Ovary (tissue), 9 donors: ENCODE data around the gene WDR7. TPM values are rescaled to one million over a fixed set of nuclear protein-coding genes. Genes with fewer than 3 reads are reported as not detected.
A peak's percentile ranks its signal among the peaks of the same experiment; 100 is the strongest.
"Not testable (repeated sequence)": the region's sequence is repeated elsewhere in the genome, so short reads cannot be mapped to it uniquely, and the experiment has no call there.

Source experiments
- DNase-seq, 5 donors: peaks; one replicate each; pipeline ENCODE4 v3.0.0-alpha.2; 2019 to 2020
- H3K27ac ChIP-seq, 2 donors: fragments of 200-600 bp; one replicate each; pipeline versions ENCODE4 v1.5.1 to v1.8.0; 2019 to 2022
- H3K27me3 ChIP-seq: fragments of 200-600 bp; one replicate; pipeline ENCODE4 v1.8.0; 2022
- H3K36me3 ChIP-seq: fragments of 200-600 bp; sonication (generic); one replicate; pipeline ENCODE4 v1.5.1; 2019
- H3K4me1 ChIP-seq: one replicate; pipeline ENCODE4 v1.8.1; 2013; ENCODE audit warnings: mild to moderate bottlenecking, moderate library complexity; ENCODE audit not compliant: insufficient read depth
- H3K4me3 ChIP-seq: fragments of 200-600 bp; sonication (generic); one replicate; pipeline ENCODE4 v1.5.1; 2017
- H3K9me3 ChIP-seq, 2 donors: fragments of 200-600 bp in 1 of 2; sonication (generic) in 1 of 2; one replicate each; pipeline versions ENCODE4 v1.5.1 to v1.8.1; 2013 to 2019; ENCODE audit warnings: mild to moderate bottlenecking in 1 of 2, moderate library complexity in 1 of 2
- CTCF ChIP-seq, 3 donors: fragments of 450-650 bp in 2 of 3; fragments of 200-600 bp in 1 of 3; IDR thresholded peaks; one replicate each; pipeline versions ENCODE4 v1.5.1 to v1.8.0; 2016 to 2022; ENCODE audit warnings: antibody characterized with exemption in 3 of 3, mild to moderate bottlenecking in 1 of 3
- EP300 ChIP-seq: sonication (generic); formaldehyde crosslinking; IDR thresholded peaks from one replicate; pipeline ENCODE4 v1.6.1; 2017; ENCODE audit warnings: antibody characterized with exemption
- POLR2A ChIP-seq: fragments of 450-650 bp; IDR thresholded peaks from one replicate; pipeline ENCODE4 v1.6.1; 2017; ENCODE audit warnings: antibody characterized with exemption, mild to moderate bottlenecking, moderate library complexity
- WGBS, 3 donors: extraction: QIAGEN DNeasy Blood & Tissue Kit in 1 of 3; methylation state at CpG; one replicate each; pipeline versions ENCODE4 v1.1.5 to v1.1.7; 2013 to 2017; 5-methylcytosine and 5-hydroxymethylcytosine counted together
- intact Hi-C, 4 donors: fragments of 100-400 bp; cut with DNase I; formaldehyde crosslinking; loops; one replicate each; pipeline versions ENCODE4 v1.11.0 to v1.15.1; 2022 to 2023
- polyA plus RNA-seq, 2 donors: library from polyadenylated mRNA; stranded (reverse); fragments of 200-250 nt in 1 of 2; fragments of 350-450 nt in 1 of 2; fragmentation: Illumina TruSeq in 1 of 2; extraction: RNeasy Lipid Tissue Mini Kit (QIAGEN cat#74804) in 1 of 2; gene quantifications; one replicate each; pipeline ENCODE4 v1.2.3, GENCODE V29; 2013 to 2014
- total RNA-seq, 7 donors: library from RNA; depleted of rRNA in 2 of 7; stranded (reverse); fragments of >200 nt in 2 of 7; fragmentation: NEBNext Ultra II Directional in 3 of 7; extraction: Animal tissue kit (Norgen Biotek cat#: 25700) in 3 of 7; gene quantifications; one replicate each; pipeline versions ENCODE4 v1.1.0 to v1.2.4, GENCODE V29; 2016 to 2023
- donor health status: DM: no; HTN: no; CAD: no; lungs with moderate emphysema.
- donor health status: DM: no; HTN: no; CAD: no.
- donor health status: Bipolar disorder and iron deficiency.
- donor health status: DM: yes; HTN: yes; CAD: no.
- donor health status: DM: no; HTN: no; CAD: no.
- donor health status: DM: yes; HTN: yes; CAD: no.

WDR7 gene
- total and polyA plus RNA-seq, 9 donors: 4.8 to 29.1 (median 24.7) TPM

GRCh38 chr18:56651771-56652092 is 573 bp downstream of the WDR7 start:
- peak overlapping the region; percentile 89 for H3K4me3 ChIP-seq
- TF ChIP-seq POLR2A: no peak
- TF ChIP-seq CTCF (IDR thresholded peaks at IDR 0.05): no peak
- intact Hi-C loops: no loop called here
- H3K27ac ChIP-seq: peak overlapping the region in 1 of 2 donors; percentile 53
- H3K27me3 ChIP-seq: no peaks in the 10 kb centered on the region
- H3K9me3 ChIP-seq: no peaks in the 10 kb centered on the region
- 3 to 6% (median 4%) methylated on average over 5 of the region's 5 CpGs for WGBS, 3 donors
- H3K36me3 ChIP-seq: no peaks in the 10 kb centered on the region
- peaks cover 2% of the 10 kb centered on the region for H3K4me1 ChIP-seq
- no peak for DNase-seq

- H3K36me3 ChIP-seq: no peaks in the 10 kb centered on the region
- 74 to 80% (median 78%) methylated on average over 4 of the region's 4 CpGs for WGBS, 3 donors
- TF ChIP-seq POLR2A (no peak), EP300 (no peak), CTCF (IDR thresholded peaks at IDR 0.05) (no peak)
- no peaks in the 10 kb centered on the region for H3K9me3 ChIP-seq
- no peak overlapping the region for H3K4me3 ChIP-seq
- no peaks in the 10 kb centered on the region for H3K27me3 ChIP-seq
- DNase-seq: no peak
- no peak overlapping the region for H3K27ac ChIP-seq
- peaks cover 2% of the 10 kb centered on the region for H3K4me1 ChIP-seq
- intact Hi-C loops: no loop called here
Measured at GRCh38 chr18:56652802-56653201, 1.6 kb downstream of the WDR7 start.

- intact Hi-C loops, H3K27me3 ChIP-seq, DNase-seq, H3K36me3 ChIP-seq, H3K27ac ChIP-seq, H3K4me1 ChIP-seq, H3K9me3 ChIP-seq, H3K4me3 ChIP-seq: not testable (repeated sequence)
- 93 to 98% (median 98%) methylated on average over 7 of the region's 7 CpGs for WGBS, 3 donors
Measured at GRCh38 chr18:56654280-56654679, 3.1 kb downstream of the WDR7 start.

GRCh38 chr18:56658261-56658660 is 7.1 kb downstream of the WDR7 start:
- DNase-seq: no peak
- Histone ChIP-seq H3K27me3 (no peaks in the 10 kb centered on the region), H3K4me1 (no peaks in the 10 kb centered on the region), H3K27ac (no peak overlapping the region), H3K9me3 (no peaks in the 10 kb centered on the region), H3K4me3 (no peak overlapping the region), H3K36me3 (no peaks in the 10 kb centered on the region)
- TF ChIP-seq POLR2A (no peak), EP300 (no peak), CTCF (IDR thresholded peaks at IDR 0.05) (no peak)
- 86 to 88% (median 88%) methylated on average over 2 of the region's 2 CpGs for WGBS, 3 donors
- intact Hi-C loops: no loop called here

GRCh38 chr18:56659111-56659510 is 8.0 kb downstream of the WDR7 start:
- DNase-seq: no peak
- Histone ChIP-seq H3K36me3 (no peaks in the 10 kb centered on the region), H3K27ac (no peak overlapping the region), H3K4me3 (no peak overlapping the region), H3K27me3 (no peaks in the 10 kb centered on the region), H3K4me1 (no peaks in the 10 kb centered on the region), H3K9me3 (no peaks in the 10 kb centered on the region)
- intact Hi-C loops: no loop called here
- no peak for TF ChIP-seq CTCF (IDR thresholded peaks at IDR 0.05)
- no peak for TF ChIP-seq POLR2A
- no peak for TF ChIP-seq EP300
- WGBS, 3 donors: 92 to 94% (median 94%) methylated on average over 4 of the region's 4 CpGs
